Dermis blood vessel endothelial cell (primary cell): ENCODE data around the gene KLHDC7A. TPM values are rescaled to one million over a fixed set of nuclear protein-coding genes. Genes with fewer than 3 reads are reported as not detected.
"Not testable (repeated sequence)": the region's sequence is repeated elsewhere in the genome, so short reads cannot be mapped to it uniquely, and the experiment has no call there.

Experiments used
- DNase-seq: peaks from one replicate; pipeline ENCODE4 v3.0.0; 2010
- total RNA-seq: library from RNA; depleted of rRNA; stranded (reverse); fragments of >200 nt; gene quantifications from 2 replicates; pipeline ENCODE4 v1.2.3, GENCODE V29; 2014

Gene KLHDC7A
- total RNA-seq: 0.05 and 0.17 TPM in 2 replicates

DNA sequence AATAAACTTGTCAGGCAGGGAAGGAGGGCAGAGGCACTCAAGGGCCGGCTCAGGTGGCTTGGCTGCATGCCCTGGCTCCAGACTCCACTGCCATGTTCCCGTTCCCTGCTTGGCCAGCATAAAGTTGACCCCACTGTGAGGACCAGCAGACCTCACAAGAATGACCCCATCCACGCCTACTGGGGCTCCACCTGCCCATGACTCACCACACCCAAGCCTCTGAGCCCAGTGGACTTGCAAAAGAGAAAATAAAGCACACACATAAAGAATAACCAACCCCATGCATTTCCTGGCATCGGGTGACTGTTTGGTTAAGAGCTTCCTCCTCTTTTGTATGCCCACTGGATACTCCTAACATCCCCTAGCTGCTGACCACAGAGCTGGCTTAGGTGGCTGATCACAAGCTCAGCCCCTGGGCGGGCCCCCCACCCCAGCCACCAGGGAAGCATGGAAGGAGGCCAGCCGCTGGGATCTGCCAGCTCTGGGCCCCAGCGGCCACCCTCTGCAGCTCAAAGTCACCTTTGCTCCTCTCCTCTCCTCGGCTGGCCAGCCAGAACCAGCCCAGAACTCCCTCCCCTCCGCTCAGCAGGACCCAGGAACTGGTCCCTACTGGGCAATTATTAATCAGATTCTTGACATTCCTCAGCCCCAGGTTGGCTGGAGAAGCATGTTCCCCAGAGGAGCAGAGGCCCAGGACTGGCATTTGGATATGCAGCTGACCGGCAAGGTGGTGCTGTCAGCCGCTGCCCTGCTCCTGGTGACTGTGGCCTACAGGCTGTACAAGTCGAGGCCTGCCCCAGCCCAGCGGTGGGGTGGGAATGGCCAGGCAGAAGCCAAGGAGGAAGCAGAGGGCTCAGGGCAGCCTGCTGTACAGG lies at the start of gene KLHDC7A:
KLHDC7A (plus strand) TSS at position 616 of the 875 bp plus-strand sequence; CDS start at position 668, 52 bp downstream.
- DNase-seq: no peak

DNA sequence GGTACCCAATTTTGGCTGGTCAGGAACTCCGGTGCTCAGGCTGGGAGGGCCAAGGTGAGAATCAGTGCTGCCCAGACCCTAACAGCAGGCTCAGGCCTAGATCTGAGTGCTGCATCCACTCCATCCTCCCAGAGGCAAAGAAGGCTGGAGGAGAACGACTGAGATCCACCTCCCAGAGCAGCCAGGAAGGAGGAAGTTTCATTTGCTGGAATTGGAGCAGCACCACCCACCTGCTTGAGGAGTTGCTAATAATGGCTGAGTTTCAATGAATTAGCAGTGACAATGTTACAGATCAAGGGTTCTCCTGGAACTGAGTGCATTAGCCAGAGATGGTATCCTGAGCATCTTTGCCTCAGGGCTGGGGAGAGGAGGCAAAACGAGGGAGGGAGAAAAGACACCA lies 46.7 kb upstream of the KLHDC7A start:
- DNase-seq: no peak

DNA sequence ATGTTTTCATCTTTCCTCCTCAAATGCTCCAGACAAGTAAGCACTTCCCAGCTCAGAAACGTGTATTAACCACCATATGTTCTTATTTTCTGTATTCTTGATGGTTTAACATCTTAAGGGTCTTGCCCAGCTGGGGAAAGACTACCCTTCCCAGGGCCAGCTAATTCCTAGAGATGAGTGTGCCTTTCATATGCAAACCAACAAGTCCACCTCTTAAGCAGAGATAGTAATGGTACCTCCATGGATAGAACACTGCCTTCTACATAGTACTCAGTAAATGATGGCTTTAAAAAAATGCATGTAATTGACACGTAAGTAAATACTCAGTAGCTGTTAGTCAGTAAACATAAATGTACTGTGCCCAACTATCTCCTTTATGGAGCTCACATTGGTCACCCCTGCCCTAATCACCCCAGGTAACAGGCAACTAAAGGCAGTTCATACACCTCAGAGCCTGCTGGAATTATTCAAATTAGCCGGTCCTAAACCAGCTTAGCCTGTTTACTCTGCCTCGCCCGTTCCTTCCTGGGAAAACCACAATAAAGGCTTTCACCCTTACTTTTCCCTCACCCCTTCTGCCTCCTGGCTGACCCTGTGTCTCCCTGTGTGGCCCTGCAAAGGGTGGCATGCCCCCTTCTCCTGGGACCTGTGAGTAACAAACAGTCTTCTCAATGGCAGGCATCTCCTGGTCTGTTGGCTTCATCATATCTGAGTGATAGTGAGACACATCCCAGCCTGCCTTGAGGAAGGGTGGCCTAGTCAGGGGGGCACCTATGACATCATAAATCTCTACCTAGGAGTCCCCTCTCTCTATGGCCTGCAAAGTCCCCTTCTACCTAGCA lies 40.1 kb upstream of the KLHDC7A start:
- no peak for DNase-seq

DNA sequence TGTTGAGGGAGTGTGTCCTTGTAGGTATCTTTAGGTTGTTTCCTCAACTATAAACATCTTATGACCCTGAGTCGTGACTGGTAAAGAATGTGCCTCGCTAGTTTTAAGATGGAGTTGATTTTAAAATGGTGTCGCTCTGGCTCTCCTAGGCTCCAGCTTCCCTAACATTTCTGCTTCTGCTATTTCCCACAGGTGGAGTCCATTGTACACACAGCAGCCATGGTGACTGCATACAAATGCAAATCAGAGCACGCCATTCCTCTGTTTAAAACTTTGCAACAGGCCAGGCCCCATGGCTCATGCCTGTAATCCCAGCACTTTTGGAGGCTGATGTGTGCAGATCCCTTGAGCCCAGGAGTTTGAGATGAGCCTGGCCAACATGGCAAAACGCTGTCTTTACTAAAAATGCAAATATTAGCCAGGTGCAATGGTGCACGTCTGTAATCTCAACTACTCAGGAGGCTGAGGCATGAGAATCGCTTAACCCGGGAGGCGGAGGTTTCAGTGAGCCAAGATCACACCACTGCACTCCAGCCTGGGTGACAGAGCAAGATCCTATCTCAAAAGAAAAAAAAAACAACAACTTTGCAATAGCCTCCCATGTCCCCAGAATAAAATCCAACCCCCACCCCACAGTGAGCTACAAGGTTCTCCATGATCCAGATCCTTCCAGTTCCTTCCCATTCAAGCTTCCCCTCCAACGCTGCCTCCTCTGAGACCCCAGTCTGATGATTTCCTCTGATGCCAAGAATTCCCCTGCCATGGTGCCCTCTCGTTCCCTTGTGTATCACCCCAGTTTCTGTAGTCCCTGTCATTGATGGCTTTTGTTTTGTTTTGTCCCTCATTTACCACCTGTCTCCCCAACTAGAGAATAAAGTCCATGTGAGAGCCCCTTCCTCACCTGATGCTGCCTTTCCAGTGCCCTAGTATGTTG lies 36.9 kb upstream of the KLHDC7A start:
- no peak for DNase-seq

DNA sequence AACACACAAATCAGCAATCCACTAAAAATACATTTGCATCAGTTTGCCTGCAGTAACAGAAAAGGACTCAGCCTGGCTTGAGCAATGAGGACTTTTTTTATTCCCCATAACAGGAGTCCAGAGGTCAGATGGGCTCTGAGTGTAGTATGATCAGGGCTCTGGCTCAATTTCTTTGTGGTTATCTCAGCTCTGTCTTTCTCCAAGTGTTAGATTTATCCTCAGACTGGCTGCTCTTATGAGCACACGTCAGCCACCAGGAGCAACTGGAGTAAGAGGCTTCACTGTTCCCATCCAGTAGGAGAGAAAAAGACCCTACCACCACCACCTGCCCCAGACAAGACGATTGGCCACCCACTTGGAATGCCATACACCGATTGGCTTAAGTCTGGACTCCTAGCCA lies 36.2 kb upstream of the KLHDC7A start:
- DNase-seq: no peak

DNA sequence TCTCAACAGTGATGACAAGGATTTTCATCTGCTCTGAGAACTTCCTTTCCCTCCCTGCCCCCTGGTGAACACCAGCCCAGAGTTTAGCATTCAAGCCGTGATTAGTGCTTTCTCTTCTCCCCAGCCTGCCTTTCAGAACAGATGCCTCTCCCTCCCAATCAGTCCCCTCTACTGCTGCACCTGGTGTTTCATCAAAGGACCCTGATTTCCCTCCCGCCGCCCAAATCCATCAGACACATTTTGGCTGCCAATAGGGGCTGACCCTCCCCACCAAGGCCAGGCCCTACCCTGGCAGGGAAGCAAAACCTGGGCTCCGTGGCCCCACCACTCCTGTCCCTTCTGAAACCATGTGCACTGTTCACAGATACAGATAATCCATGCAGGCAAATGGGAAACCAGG lies 34.0 kb upstream of the KLHDC7A start:
- DNase-seq: no peak

DNA sequence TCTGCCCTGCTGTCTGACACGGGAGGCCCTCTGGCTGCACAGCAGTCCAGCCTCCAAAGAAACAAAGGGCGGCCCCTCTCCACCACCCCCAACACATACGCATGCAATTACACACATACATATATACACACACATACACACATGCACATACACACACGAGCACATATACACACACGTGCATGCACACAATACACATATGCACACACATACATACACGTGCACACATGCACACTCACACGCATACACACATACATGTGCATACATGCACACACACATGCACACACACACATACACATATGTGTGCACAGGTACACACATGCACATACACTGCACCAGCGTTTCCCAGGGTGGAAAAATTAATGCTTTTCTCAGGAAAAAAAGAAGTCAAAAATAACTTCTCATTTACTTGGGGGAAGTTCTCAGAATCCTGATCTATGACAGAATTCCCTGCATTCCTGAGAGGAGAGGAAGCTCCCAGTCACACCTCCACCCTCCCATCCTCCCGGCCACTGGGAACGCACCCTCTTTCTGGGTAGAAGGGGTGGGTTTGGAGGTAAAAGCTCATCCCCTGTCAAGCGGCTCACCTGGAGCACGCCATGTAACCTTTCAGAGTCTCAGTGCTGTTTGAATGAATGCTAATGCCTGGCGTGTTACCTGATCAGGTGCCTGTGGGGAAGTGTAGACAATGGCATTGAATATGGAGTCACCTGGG lies 33.1 kb upstream of the KLHDC7A start:
- DNase-seq: no peak

DNA sequence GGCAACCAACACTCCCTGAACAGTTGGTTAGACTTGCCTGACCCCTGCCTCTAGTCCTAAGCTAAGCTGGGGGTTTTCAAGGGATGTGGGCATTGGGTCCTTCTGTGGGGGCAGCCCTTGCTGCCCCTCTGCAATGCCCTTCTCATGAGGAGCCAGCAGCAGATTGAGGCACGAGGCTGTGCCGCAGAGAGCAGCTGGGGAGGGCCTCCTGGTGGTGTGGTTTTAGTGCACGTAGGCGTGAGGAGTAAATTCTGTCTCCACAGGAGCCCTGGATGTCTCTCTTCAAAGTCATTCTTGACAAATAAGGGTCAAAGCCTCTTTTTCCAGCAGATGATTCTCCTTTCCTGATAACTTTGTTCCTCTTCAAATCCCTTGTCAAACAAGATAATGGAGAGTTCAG lies 31.8 kb upstream of the KLHDC7A start:
- DNase-seq: no peak

DNA sequence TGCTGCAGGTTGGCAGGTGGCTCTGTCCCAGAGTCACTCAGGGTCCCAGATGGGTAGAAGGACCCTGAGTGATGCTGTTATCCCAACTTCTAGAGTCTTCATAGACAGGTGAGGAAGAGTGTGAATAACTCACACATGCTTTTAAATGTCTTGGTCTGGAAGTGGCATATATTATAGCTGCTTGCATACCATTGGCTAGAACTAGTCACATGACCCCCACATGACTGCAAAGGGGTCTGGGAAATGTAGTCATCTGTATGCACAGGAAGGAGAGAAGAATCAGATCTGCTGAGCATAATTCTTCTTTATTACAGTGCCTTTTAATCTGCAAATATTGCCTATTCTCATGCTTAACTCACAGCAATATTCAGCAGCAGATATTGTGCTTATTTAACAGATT lies 28.2 kb upstream of the KLHDC7A start:
- peak; percentile 6 for DNase-seq

DNA sequence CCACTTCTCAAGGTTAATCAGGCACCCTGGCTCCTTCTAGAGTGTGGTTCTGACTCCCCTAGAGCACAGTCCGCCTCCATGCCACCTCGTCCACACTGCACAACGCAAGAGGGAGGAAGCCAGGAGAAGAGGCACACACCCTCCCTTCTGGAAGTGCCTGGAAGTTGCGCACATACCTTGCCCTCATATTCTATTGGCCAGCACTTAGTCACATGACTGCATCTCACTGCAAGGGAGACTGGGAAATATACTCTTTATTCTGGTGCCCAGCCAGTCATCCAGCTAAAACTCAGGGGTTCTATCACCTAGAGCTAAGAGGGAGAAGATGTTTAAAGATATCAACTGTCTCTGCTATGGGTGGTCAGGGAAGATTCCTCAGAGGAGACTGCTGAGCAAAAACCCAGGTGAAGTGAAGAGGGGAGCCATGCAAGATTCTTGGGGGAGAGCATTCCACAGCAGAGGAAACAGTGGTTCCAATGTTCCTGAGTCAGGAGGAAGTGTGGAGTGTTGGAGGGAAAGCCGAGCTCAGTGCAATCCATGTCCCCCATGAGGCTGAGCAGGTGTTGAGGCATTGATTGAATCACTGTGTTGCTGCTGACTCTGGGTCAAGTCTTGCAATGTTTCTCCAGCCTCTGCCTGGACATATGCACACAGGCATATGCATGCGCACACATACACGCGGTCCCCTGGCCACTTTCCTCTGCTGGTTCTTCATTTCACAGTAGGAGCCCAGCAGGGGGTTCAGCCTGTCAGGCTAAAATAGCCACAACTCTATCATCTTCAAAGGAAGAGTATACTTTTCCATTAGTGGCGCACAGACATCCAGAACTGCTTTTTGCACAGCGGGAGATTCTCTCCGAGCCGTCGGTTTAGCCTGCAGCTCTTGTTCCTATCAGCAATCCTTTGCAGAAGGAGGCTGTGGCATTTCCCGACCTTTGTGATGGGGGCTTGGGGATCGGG lies 22.3 kb upstream of the KLHDC7A start:
- no peak for DNase-seq

DNA sequence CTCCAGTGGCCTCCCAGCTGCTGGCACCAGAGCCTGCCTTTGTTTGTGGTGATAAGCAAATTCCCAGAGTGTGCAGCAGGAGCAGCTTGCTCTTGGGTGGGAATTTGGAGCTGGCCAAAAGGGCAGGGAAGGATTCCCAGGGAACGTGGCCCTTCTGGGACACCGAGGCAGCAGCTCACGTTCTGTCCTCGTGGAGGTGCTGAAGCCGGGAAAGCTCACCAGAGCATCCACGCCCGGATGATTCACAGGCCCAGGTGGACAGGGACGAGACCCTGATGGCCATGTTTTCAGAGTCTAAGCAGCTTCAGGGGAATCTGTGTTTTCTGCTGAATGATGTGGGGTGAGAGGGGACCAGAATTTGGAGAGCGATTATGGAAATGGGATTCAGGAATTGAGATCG lies 19.1 kb upstream of the KLHDC7A start:
- no peak for DNase-seq

DNA sequence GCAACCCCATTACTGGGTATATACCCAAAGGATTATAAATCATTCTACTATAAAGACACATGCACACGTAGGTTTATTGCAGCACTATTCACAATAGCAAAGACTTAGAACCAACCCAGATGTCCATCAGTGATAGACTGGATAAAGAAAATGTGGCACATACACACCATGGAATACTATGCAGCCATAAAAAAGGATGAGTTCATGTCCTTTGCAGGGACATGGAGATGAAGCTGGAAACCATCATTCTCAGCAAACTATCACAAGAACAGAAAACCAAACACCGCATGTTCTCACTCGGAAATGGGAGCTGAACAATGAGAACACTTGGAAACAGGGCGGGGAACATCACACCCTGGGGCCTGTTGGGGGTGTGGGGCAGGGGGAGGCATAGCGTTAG lies 18.2 kb upstream of the KLHDC7A start:
- not testable (repeated sequence) for DNase-seq

DNA sequence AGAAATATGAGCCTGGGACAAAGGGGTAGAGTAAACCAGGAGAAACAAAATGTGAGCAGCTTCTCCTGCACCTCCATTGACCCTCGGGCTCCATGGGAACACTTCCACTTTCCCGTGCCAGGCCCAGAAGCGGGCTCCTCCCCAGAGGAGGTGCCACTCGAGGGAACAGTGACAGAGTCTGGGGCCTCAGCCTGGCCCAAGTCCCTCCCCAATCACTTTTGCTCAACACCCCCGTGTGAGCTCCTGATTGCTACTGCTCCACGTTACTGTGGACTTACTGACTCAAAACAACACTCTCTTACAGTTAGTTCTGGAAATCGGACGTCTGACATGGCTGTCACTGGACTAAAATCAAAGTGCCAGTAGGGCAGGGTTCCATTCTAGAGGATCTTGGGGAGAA lies 17.7 kb upstream of the KLHDC7A start:
- no peak for DNase-seq

DNA sequence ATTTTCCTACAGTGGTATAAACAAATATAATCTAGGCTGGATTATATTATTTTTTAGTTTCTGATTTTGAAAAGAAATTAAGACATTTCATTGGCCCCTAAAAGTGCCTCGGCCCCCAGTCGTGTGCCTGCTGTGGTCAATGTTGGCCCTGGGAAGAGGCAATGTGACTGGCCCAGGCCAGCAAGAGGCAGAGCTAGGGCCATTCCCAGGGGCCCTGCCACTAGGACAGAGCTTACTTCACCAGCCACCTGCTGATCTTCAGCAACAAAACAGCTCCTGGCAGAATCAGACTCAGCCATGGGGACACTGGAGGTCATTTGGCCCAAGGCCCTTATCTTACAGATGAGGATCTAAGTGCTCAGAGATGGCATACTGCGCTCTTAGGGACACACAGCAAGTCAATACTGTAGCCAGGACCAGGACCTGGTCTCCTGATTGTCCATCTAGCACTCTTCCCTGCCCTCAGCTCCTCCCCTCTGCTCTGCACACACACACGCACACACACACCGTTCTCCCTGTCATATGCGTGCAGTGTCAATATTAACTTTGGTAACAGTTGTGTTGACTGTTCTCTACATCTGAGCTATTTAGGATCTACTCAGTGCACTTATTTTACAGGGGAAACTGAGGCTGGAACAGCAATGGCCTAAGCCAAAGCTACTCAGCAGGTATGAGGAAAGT lies 16.6 kb upstream of the KLHDC7A start:
- no peak for DNase-seq

DNA sequence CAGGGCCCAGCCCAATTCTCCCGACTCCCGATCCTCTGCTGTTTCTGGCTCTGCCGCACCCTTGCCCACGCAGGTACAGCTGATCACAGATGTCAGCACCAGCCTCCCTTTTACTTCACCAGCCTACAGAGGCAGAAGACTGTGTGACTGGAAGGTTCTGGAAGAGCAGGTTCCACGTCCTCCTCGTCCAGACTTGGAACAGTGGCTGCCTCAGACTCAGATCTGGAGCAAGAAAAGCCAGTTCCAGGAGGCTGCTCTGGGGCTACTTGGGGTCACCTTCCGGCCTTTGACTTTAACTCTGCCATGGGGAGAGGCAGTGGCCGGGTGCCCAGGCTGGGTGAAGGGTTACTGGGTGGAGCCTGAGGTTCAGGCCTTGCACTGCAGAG lies 16.1 kb upstream of the KLHDC7A start:
- DNase-seq: no peak

DNA sequence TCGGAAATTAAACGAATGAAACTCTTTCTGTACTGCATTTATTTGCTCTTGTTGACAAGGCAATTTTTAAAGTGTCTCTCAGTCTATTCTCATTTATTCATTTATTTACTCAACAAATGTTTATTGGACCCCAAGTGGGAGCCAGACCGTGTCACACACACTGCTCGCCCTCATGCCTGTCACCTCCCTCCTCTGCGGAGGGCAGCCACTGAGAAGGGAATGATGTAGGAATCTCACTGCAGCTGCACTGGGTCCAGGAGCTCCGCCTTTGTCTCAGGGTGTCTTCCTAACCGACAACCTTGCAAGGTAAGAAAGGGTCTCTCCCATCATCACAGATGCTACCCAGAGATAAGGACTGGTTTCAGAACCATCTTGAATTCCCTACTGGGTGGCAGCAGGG lies 14.1 kb upstream of the KLHDC7A start:
- no peak for DNase-seq

DNA sequence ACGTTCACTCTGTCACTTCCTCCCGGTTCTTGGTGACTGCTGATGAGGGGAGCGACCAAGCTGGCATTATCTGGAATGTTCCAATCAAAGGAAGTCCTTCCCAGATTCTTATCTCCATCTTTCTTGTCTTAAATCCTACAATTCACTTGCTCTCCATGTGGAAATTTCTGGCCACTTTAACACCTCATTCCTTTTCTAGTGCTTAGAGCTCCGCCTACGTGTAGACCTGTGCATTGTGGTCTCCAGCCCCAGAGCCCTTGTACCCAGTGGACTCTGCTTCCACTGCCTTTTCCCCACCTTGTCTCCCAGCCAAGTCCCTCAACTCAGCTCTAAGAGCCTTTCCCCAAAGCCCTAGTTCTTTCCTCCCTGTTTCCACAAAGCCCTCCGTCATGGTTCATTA lies 12.2 kb upstream of the KLHDC7A start:
- no peak for DNase-seq

DNA sequence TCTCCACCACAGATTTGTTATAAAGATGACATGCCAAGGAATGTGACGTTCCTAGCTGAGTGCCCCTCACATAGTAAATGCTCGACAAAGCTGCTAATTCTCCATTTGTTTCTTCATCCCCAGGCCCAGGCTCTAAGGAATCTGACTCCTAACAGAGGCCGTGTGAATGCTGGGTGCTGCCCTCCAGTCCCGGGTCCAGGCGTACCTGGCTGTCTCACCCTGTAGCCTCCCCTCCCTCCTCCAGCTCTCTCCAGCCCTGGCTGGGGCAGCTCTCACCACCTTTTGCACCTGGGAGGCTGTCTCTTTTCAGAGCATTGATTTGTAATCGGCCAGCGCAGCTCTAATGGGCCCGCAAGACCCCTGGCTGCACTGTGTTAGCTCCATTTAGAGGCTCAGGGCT lies 11.2 kb upstream of the KLHDC7A start:
- DNase-seq: no peak

DNA sequence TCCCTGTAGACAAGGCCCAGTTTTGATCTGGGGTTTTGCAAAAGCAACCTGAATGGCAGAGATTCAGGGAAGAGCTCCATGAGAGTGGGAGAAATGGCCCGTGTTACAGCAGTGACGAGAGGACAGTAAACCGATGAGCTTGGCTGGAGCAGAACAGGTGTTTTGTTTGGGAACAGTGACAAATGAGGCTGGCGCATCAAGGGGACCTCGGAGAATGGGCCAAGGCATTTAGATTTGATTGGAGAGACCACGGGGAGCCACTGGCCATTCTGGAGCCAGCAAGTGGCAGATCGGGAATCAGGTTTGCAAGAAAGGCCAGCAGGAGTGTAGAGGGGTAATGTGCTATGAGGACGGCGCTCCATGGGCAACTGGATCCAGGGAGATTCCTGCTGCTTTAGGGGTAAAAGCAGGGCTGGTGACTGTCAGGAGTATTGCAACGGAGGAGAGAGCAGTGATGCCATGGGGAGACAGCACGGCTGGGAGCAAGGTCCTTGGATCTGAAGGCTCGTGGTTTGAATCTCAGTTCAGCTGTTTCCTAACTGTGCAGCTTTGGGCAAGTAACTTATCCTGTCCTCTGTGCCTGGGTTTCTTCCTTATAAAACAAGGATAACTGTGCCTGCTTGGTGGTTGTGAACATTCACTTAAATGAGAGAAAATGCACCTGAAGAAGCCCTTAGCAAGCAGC lies 9.9 kb upstream of the KLHDC7A start:
- DNase-seq: no peak
